Loucy (cell line): ENCODE measurements around the gene ASB7.
"Not testable (repeated sequence)": the region's sequence is repeated elsewhere in the genome, so short reads cannot be mapped to it uniquely, and the experiment has no call there.

Experiments
- H2AFZ ChIP-seq: fragments of 200-600 bp; sonication (generic); 2 replicates; pipeline ENCODE4 v1.6.0; 2016; ENCODE audit warnings: antibody characterized with exemption, mild to moderate bottlenecking, low read length, moderate library complexity
- H3F3A ChIP-seq: fragments of 200-600 bp; 2 replicates; pipeline ENCODE4 v1.6.0; 2016; ENCODE audit warnings: antibody characterized with exemption, low read depth, mild to moderate bottlenecking
- H3K27me3 ChIP-seq: fragments of 200-600 bp; sonication (generic); 2 replicates; pipeline ENCODE4 v1.6.1; 2014; ENCODE audit warnings: low read length, mild to moderate bottlenecking; ENCODE audit not compliant: insufficient read depth, poor library complexity, severe bottlenecking
- H3K36me3 ChIP-seq: fragments of 200-600 bp; sonication (generic); 2 replicates; pipeline ENCODE4 v1.6.1; 2016; ENCODE audit warnings: low read length; ENCODE audit not compliant: insufficient read depth
- H3K4me1 ChIP-seq: fragments of 200-600 bp; sonication (generic); 2 replicates; pipeline ENCODE4 v1.5.1; 2014; ENCODE audit warnings: low read length, mild to moderate bottlenecking; ENCODE audit not compliant: insufficient read depth, poor library complexity, severe bottlenecking
- H3K4me2 ChIP-seq: fragments of 200-600 bp; sonication (generic); 2 replicates; pipeline ENCODE4 v1.6.0; 2014; ENCODE audit warnings: antibody characterized with exemption, low read length, low read depth, mild to moderate bottlenecking; ENCODE audit not compliant: poor library complexity, severe bottlenecking
- H3K4me3 ChIP-seq: fragments of 200-600 bp; sonication (generic); 2 replicates; pipeline ENCODE4 v1.5.1; 2014; ENCODE audit warnings: low read length, mild to moderate bottlenecking, mixed read lengths; ENCODE audit not compliant: poor library complexity, severe bottlenecking
- H3K79me2 ChIP-seq: fragments of 200-600 bp; sonication (generic); 2 replicates; pipeline ENCODE4 v1.6.1; 2014; ENCODE audit warnings: low read length; ENCODE audit not compliant: insufficient read depth
- H3K9ac ChIP-seq: fragments of 200-600 bp; sonication (generic); 2 replicates; pipeline ENCODE4 v1.6.0; 2014; ENCODE audit warnings: mild to moderate bottlenecking, low read depth, low read length, moderate library complexity; ENCODE audit not compliant: poor library complexity, severe bottlenecking
- H3K9me2 ChIP-seq: fragments of 200-600 bp; sonication (generic); replicated peaks from 2 replicates; pipeline ENCODE4 v1.6.1; 2016; ENCODE audit warnings: low read depth, low read length, mixed read lengths
- H3K9me3 ChIP-seq: fragments of 200-600 bp; sonication (generic); 2 replicates; pipeline ENCODE4 v1.6.1; 2014; ENCODE audit warnings: mild to moderate bottlenecking, antibody characterized with exemption, low read length, low read depth; ENCODE audit not compliant: insufficient read depth
- H4K20me1 ChIP-seq: fragments of 200-600 bp; sonication (generic); 2 replicates; pipeline ENCODE4 v1.6.0; 2014; ENCODE audit warnings: antibody characterized with exemption, low read length, mild to moderate bottlenecking; ENCODE audit not compliant: insufficient read depth, poor library complexity, severe bottlenecking
- EZH2phosphoT487 ChIP-seq: fragments of 200-600 bp; IDR thresholded peaks from 2 replicates; pipeline ENCODE4 v1.6.1; 2018; ENCODE audit warnings: antibody characterized with exemption, mild to moderate bottlenecking, moderate library complexity, borderline replicate concordance
- TF ChIP-seq, protein P1 (sequence below): fragments of 200-600 bp; sonication (generic); conservative IDR thresholded peaks from 2 replicates; pipeline ENCODE4 v1.5.1; 2014; ENCODE audit warnings: mild to moderate bottlenecking, antibody characterized with exemption, low read length

The ASB7 gene

DNA sequence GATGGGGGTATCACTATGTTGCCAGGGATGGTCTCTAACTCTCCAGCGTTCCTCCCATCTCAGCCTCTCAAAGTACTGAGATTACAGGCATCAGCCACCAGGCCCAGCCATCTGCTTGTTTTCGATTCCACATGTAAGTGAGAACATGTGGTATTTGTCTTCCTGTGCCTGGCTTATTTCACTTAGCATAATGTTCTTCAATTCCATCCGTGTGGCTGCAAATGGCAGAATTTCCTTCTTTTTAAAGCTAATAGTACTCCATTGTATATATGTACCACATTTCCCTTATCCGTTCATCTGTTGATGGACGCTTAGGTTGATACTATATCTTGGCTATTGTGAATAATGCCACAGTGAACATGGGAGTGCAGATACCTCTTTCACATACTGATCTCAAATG lies 70.6 kb downstream of the ASB7 start:
- H2AFZ ChIP-seq: no peak overlapping the region
- H3K9me2 ChIP-seq: no peaks in the 10 kb centered on the region
- H3K9ac ChIP-seq: no peak overlapping the region
- H3K79me2 ChIP-seq: no peaks in the 10 kb centered on the region
- H3K4me3 ChIP-seq: no peak overlapping the region
- no peaks in the 10 kb centered on the region for H3K36me3 ChIP-seq
- no peak overlapping the region for H3K4me2 ChIP-seq
- no peaks in the 10 kb centered on the region for H3K9me3 ChIP-seq
- TF ChIP-seq, protein P1, sequence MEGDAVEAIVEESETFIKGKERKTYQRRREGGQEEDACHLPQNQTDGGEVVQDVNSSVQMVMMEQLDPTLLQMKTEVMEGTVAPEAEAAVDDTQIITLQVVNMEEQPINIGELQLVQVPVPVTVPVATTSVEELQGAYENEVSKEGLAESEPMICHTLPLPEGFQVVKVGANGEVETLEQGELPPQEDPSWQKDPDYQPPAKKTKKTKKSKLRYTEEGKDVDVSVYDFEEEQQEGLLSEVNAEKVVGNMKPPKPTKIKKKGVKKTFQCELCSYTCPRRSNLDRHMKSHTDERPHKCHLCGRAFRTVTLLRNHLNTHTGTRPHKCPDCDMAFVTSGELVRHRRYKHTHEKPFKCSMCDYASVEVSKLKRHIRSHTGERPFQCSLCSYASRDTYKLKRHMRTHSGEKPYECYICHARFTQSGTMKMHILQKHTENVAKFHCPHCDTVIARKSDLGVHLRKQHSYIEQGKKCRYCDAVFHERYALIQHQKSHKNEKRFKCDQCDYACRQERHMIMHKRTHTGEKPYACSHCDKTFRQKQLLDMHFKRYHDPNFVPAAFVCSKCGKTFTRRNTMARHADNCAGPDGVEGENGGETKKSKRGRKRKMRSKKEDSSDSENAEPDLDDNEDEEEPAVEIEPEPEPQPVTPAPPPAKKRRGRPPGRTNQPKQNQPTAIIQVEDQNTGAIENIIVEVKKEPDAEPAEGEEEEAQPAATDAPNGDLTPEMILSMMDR: no peak
- H3F3A ChIP-seq: no peaks in the 10 kb centered on the region
- no peaks in the 10 kb centered on the region for H3K27me3 ChIP-seq
- no peaks in the 10 kb centered on the region for H4K20me1 ChIP-seq
- no peaks in the 10 kb centered on the region for H3K4me1 ChIP-seq

DNA sequence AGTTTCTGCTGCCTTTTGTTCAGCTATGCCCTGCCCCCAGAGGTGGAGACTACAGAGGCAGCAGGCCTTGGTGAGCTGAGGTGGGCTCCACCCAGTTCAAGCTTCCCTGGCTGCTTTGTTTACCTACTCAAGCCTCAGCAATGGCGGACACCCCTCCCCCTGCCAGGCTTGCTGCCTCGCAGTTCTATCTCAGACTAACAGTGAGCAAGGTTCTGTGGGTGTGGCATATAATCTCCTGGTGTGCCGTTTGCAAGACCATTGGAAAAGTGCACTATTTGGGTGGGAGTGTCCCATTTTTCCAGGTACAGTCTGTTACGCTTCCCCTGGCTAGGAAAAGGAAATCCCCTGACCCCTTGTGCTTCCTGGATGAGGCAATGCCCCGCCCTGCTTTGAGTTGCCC lies 76.8 kb downstream of the ASB7 start:
- not testable (repeated sequence) for H4K20me1 ChIP-seq, H3F3A ChIP-seq, H3K4me3 ChIP-seq, H3K9me2 ChIP-seq, H3K9ac ChIP-seq, H2AFZ ChIP-seq, H3K4me2 ChIP-seq, H3K27me3 ChIP-seq, H3K9me3 ChIP-seq, H3K36me3 ChIP-seq, H3K79me2 ChIP-seq
- peaks cover 22% of the 10 kb centered on the region for H3K4me1 ChIP-seq

DNA sequence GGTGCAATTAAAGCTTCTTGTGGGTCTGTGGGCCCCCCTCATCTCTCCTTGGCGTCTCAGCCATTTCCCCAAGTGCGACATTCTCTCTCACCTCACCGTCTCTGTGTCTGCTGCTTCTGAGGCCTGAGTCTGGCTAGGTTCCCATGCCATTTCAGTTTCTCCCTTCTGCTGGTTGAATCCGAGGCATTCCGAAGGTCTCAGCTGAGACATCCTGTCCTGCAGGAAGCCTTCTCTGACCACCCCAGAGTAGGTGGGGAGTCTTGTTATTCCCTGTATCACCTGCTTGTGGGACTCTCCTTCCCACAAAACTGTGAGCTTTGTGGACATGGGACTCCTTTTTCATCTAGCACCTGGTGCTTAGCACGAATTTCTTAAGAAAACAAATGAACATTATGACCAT lies 78.3 kb downstream of the ASB7 start:
- Histone ChIP-seq H3K27me3 (no peaks in the 10 kb centered on the region), H3K9me2 (no peaks in the 10 kb centered on the region), H3K79me2 (no peaks in the 10 kb centered on the region), H3K9me3 (no peaks in the 10 kb centered on the region; the same call in 1 of the 2 replicates), H3K4me3 (no peak overlapping the region), H3K9ac (no peak overlapping the region), H4K20me1 (no peaks in the 10 kb centered on the region), H3K4me1 (peaks cover 22% of the 10 kb centered on the region), H3K4me2 (no peak overlapping the region), H3F3A (no peaks in the 10 kb centered on the region), H3K36me3 (no peaks in the 10 kb centered on the region), H2AFZ (no peak overlapping the region)
- no peak for TF ChIP-seq EZH2phosphoT487
- TF ChIP-seq, protein P1: no peak

DNA sequence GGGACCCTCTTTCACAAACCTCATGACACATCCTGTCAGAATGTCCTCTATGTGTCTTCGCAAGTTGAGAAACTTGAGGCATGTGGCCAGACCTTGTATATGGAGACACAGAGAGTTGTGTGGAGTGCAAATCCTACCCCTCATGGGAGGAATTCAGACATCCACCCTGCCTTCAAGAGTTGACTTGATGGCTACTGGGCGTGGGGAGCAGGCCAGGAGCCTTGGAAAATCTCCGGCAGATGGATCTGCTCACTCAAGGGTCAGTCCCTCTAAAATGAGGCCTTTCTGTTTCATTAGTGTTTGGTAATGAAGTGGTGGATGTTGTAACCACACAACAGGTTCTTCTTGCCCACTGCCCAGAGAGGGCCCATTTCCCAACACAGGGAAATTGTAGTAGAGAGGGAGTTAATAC lies 79.0 kb downstream of the ASB7 start:
- H3K9ac ChIP-seq: no peak overlapping the region
- no peaks in the 10 kb centered on the region for H3K9me2 ChIP-seq
- no peaks in the 10 kb centered on the region for H4K20me1 ChIP-seq
- no peaks in the 10 kb centered on the region for H3K79me2 ChIP-seq
- H3F3A ChIP-seq: no peaks in the 10 kb centered on the region
- no peaks in the 10 kb centered on the region for H3K27me3 ChIP-seq
- H3K4me3 ChIP-seq: no peak overlapping the region
- no peak overlapping the region for H3K4me2 ChIP-seq
- no peak for TF ChIP-seq EZH2phosphoT487
- TF ChIP-seq, protein P1: no peak
- no peaks in the 10 kb centered on the region; the same call in 1 of the 2 replicates for H3K9me3 ChIP-seq
- H3K36me3 ChIP-seq: no peaks in the 10 kb centered on the region
- H2AFZ ChIP-seq: no peak overlapping the region
- peaks cover 22% of the 10 kb centered on the region for H3K4me1 ChIP-seq
